NB4 (cell line): ENCODE measurements around the gene PDE4B.

Experiments used
- MYC ChIP-seq: IDR thresholded peaks from 2 replicates; pipeline ENCODE4 v1.6.1; 2011; ENCODE audit warnings: low read depth, low read length
- POLR2A ChIP-seq: IDR thresholded peaks from 2 replicates; pipeline ENCODE4 v1.6.1; 2011; ENCODE audit warnings: mild to moderate bottlenecking; ENCODE audit not compliant: insufficient read length; ENCODE audit errors: extremely low read depth
- TF ChIP-seq, protein P1 (sequence below): IDR thresholded peaks from one replicate; pipeline ENCODE4 v1.5.1; 2012; ENCODE audit warnings: low read depth, low read length
- TF ChIP-seq, protein P2 (sequence below): IDR thresholded peaks from 2 replicates; pipeline ENCODE4 v1.6.1; 2011; ENCODE audit warnings: low read depth, low read length

- TF ChIP-seq POLR2A (no peak), MYC (no peak)
- TF ChIP-seq, protein P1, sequence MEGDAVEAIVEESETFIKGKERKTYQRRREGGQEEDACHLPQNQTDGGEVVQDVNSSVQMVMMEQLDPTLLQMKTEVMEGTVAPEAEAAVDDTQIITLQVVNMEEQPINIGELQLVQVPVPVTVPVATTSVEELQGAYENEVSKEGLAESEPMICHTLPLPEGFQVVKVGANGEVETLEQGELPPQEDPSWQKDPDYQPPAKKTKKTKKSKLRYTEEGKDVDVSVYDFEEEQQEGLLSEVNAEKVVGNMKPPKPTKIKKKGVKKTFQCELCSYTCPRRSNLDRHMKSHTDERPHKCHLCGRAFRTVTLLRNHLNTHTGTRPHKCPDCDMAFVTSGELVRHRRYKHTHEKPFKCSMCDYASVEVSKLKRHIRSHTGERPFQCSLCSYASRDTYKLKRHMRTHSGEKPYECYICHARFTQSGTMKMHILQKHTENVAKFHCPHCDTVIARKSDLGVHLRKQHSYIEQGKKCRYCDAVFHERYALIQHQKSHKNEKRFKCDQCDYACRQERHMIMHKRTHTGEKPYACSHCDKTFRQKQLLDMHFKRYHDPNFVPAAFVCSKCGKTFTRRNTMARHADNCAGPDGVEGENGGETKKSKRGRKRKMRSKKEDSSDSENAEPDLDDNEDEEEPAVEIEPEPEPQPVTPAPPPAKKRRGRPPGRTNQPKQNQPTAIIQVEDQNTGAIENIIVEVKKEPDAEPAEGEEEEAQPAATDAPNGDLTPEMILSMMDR: no peak
- TF ChIP-seq, protein P2, sequence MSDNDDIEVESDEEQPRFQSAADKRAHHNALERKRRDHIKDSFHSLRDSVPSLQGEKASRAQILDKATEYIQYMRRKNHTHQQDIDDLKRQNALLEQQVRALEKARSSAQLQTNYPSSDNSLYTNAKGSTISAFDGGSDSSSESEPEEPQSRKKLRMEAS: no peak
These were observed 561.9 kb downstream of the PDE4B start for GRCh38 chr1:66354311-66355201.
